Upper lobe of left lung (tissue), 6 donors: ENCODE measurements around the gene TNFAIP2. TPM values are rescaled to one million over a fixed set of nuclear protein-coding genes. Genes with fewer than 3 reads are reported as not detected.

Experiments
- ATAC-seq, 2 donors: fragments of 200-7000 bp; cut with Tn5 transposase; one replicate each; pipeline ENCODE4 v1.9.1; 2022; ENCODE audit warnings: mild to moderate bottlenecking in 2 of 2, moderate library complexity in 2 of 2; ENCODE audit not compliant: low FRiP score in 2 of 2
- DNase-seq, 2 donors: peaks; one replicate each; pipeline ENCODE4 v3.0.0-alpha.2; 2019 to 2020
- H3K27ac ChIP-seq, 4 donors: fragments of 200-600 bp; sonication (generic); one replicate each; pipeline ENCODE4 v1.5.1; 2016 to 2019
- H3K27me3 ChIP-seq, 4 donors: fragments of 200-600 bp; sonication (generic); one replicate each; pipeline ENCODE4 v1.5.1; 2017 to 2019
- H3K36me3 ChIP-seq, 4 donors: fragments of 200-600 bp; sonication (generic); one replicate each; pipeline ENCODE4 v1.5.1; 2016 to 2019
- H3K4me1 ChIP-seq, 4 donors: fragments of 200-600 bp; sonication (generic); one replicate each; pipeline ENCODE4 v1.5.1; 2018 to 2019
- H3K4me3 ChIP-seq, 4 donors: fragments of 200-600 bp; sonication (generic); one replicate each; pipeline ENCODE4 v1.5.1; 2017 to 2019; ENCODE audit warnings: mild to moderate bottlenecking in 2 of 4, moderate library complexity in 1 of 4
- H3K9me3 ChIP-seq, 4 donors: fragments of 200-600 bp; sonication (generic); one replicate each; pipeline ENCODE4 v1.5.1; 2018 to 2019
- CTCF ChIP-seq, 6 experiments: fragments of 450-650 bp in 4 of 6; fragments of 200-600 bp in 2 of 6; sonication (generic) in 2 of 6; IDR thresholded peaks; one replicate each; pipeline ENCODE4 v1.5.1; 2016 to 2019; ENCODE audit warnings: antibody characterized with exemption in 6 of 6
- EP300 ChIP-seq, 4 donors: sonication (generic); formaldehyde crosslinking; IDR thresholded peaks; one replicate each; pipeline ENCODE4 v1.5.1; 2017; ENCODE audit warnings: antibody characterized with exemption in 4 of 4, control low read depth in 2 of 4
- POLR2A ChIP-seq, 4 donors: fragments of 450-650 bp; IDR thresholded peaks; one replicate each; pipeline ENCODE4 v1.5.1; 2016 to 2017; ENCODE audit warnings: antibody characterized with exemption in 4 of 4, mild to moderate bottlenecking in 2 of 4
- POLR2AphosphoS5 ChIP-seq, 2 donors: sonication (generic); formaldehyde crosslinking; IDR thresholded peaks; one replicate each; pipeline ENCODE4 v1.5.1; 2017; ENCODE audit warnings: antibody characterized with exemption in 2 of 2
- WGBS, 2 donors: methylation state at CpG; one replicate each; pipeline ENCODE4 v1.1.5; 2017 to 2018; 5-methylcytosine and 5-hydroxymethylcytosine counted together
- total RNA-seq, 6 donors: library from RNA; depleted of rRNA in 4 of 6; stranded (reverse); fragments of >200 nt in 4 of 6; gene quantifications; one replicate each; pipeline versions ENCODE4 v1.1.0 to v1.2.1, GENCODE V29; 2016 to 2021
- donor health status: DM: no; HTN: no; CAD: no; lungs with moderate emphysema.
- donor health status: DM: no; HTN: yes; CAD: no; lungs with severe emphysema.

Gene TNFAIP2
- total RNA-seq, 6 donors from 2014 or later = 51.2 to 542 (median 229) TPM

GRCh38 chr14:103090481-103091020 is 32.7 kb upstream of the TNFAIP2 start:
- peaks cover 0 to 4% (median 0%) of the 10 kb centered on the region in 4 donors for H3K27me3 ChIP-seq
- 80 to 85% methylated on average over 8 to 12 of the region's 12 CpGs for WGBS, 2 donors
- no peak for TF ChIP-seq CTCF (IDR thresholded peaks at IDR 0.05)
- no peak for TF ChIP-seq POLR2A (IDR thresholded peaks at IDR 0.05)
- no peak for TF ChIP-seq POLR2AphosphoS5 (IDR thresholded peaks at IDR 0.05)
- no peak for TF ChIP-seq EP300 (IDR thresholded peaks at IDR 0.05)
- H3K4me3 ChIP-seq = no peak overlapping the region
- peak in 1 of 2 donors; percentile 49 for DNase-seq
- H3K27ac ChIP-seq = no peak overlapping the region
- H3K4me1 ChIP-seq = peaks cover 11 to 29% (median 19%) of the 10 kb centered on the region in 4 donors
- H3K36me3 ChIP-seq = no peaks in the 10 kb centered on the region
- H3K9me3 ChIP-seq = no peaks in the 10 kb centered on the region
- ATAC-seq = no peak

- Histone ChIP-seq H3K9me3 (no peaks in the 10 kb centered on the region), H3K27me3 (no peaks in the 10 kb centered on the region), H3K27ac (peak overlapping the region in 2 of 4 donors; percentile 18 to 45), H3K4me1 (peaks cover 11 to 29% (median 19%) of the 10 kb centered on the region in 4 donors), H3K36me3 (no peaks in the 10 kb centered on the region), H3K4me3 (peak overlapping the region in 3 of 4 donors; percentile 44 to 58 (median 53))
- 25 to 53% methylated on average over 6 to 16 of the region's 69 CpGs for WGBS, 2 donors
- ATAC-seq (peak; percentile 41 to 79), DNase-seq (peak; percentile 74 to 94)
- TF ChIP-seq CTCF (IDR thresholded peaks at IDR 0.05) (peak; percentile 55 to 78 (median 64)), EP300 (IDR thresholded peaks at IDR 0.05) (no peak), POLR2AphosphoS5 (IDR thresholded peaks at IDR 0.05) (no peak), POLR2A (IDR thresholded peaks at IDR 0.05) (no peak)
Observed at GRCh38 chr14:103091041-103091882, 32.0 kb upstream of the TNFAIP2 start.

GRCh38 chr14:103091883-103092222 is 31.4 kb upstream of the TNFAIP2 start:
- H3K9me3 ChIP-seq = no peaks in the 10 kb centered on the region
- DNase-seq = no peak
- peaks cover 11 to 29% (median 19%) of the 10 kb centered on the region in 4 donors for H3K4me1 ChIP-seq
- no peaks in the 10 kb centered on the region for H3K27me3 ChIP-seq
- peak overlapping the region in 3 of 4 donors; percentile 44 to 58 (median 53) for H3K4me3 ChIP-seq
- ATAC-seq = no peak
- H3K27ac ChIP-seq = peak overlapping the region in 2 of 4 donors; percentile 18 to 45
- H3K36me3 ChIP-seq = no peaks in the 10 kb centered on the region
- 52 to 65% methylated on average over 6 to 8 of the region's 9 CpGs for WGBS, 2 donors
- TF ChIP-seq POLR2A (IDR thresholded peaks at IDR 0.05) = no peak
- TF ChIP-seq EP300 (IDR thresholded peaks at IDR 0.05) = no peak

- peaks cover 11 to 29% (median 19%) of the 10 kb centered on the region in 4 donors for H3K4me1 ChIP-seq
- peak overlapping the region in 2 of 4 donors; percentile 13 to 33 for H3K4me3 ChIP-seq
- WGBS, 2 donors = 75 to 76% methylated on average over 12 of the region's 13 CpGs
- TF ChIP-seq CTCF (IDR thresholded peaks at IDR 0.05) = no peak
- no peak for TF ChIP-seq EP300 (IDR thresholded peaks at IDR 0.05)
- no peak for TF ChIP-seq POLR2A (IDR thresholded peaks at IDR 0.05)
- no peak for TF ChIP-seq POLR2AphosphoS5 (IDR thresholded peaks at IDR 0.05)
- H3K27me3 ChIP-seq = no peaks in the 10 kb centered on the region
- H3K36me3 ChIP-seq = no peaks in the 10 kb centered on the region
- no peak for ATAC-seq
- H3K27ac ChIP-seq = peak overlapping the region; percentile 47 to 70 (median 66)
- no peaks in the 10 kb centered on the region for H3K9me3 ChIP-seq
- DNase-seq = peak in 1 of 2 donors; percentile 58
Observed at GRCh38 chr14:103093856-103094405, 29.3 kb upstream of the TNFAIP2 start.
